Upper lobe of right lung (tissue), 1 donor: ENCODE measurements around the gene PRR16. TPM values are rescaled to one million over a fixed set of nuclear protein-coding genes. Genes with fewer than 3 reads are reported as not detected.

ENCODE experiments used
- ATAC-seq: fragments of 200-7000 bp; cut with Tn5 transposase; one replicate; pipeline ENCODE4 v1.9.1; 2020; ENCODE audit warnings: mild to moderate bottlenecking, moderate library complexity
- DNase-seq: peaks from one replicate; pipeline ENCODE4 v3.0.0-alpha.2; 2020
- H3K27ac ChIP-seq: fragments of 200-600 bp; one replicate; pipeline ENCODE4 v1.8.0; 2022
- H3K27me3 ChIP-seq: fragments of 200-600 bp; one replicate; pipeline ENCODE4 v1.8.0; 2022; ENCODE audit warnings: mild to moderate bottlenecking
- H3K36me3 ChIP-seq: fragments of 200-600 bp; one replicate; pipeline ENCODE4 v1.8.0; 2022
- H3K4me1 ChIP-seq: fragments of 200-600 bp; one replicate; pipeline ENCODE4 v1.8.0; 2022
- H3K4me3 ChIP-seq: fragments of 200-600 bp; one replicate; pipeline ENCODE4 v1.8.0; 2022; ENCODE audit warnings: mild to moderate bottlenecking
- H3K9me3 ChIP-seq: fragments of 200-600 bp; one replicate; pipeline ENCODE4 v1.8.0; 2022
- intact Hi-C: fragments of 100-400 bp; cut with DNase I; formaldehyde crosslinking; loops from one replicate; pipeline ENCODE4 v1.11.0; 2022
- total RNA-seq: library from RNA; stranded (reverse); fragmentation: NEBNext Ultra II Directional; extraction: Animal tissue kit (Norgen Biotek cat#: 25700); gene quantifications from one replicate; pipeline ENCODE4 v1.2.1, GENCODE V29; 2021
- TF ChIP-seq, protein P1 (sequence below): fragments of 200-600 bp; IDR thresholded peaks from one replicate; pipeline ENCODE4 v1.8.0; 2022; ENCODE audit warnings: antibody characterized with exemption
- donor health status: DM: no; HTN: yes; CAD: no; lungs with severe emphysema.

PRR16 gene
- total RNA-seq, 1 donor from 2014 or later: 3.1 TPM

DNA sequence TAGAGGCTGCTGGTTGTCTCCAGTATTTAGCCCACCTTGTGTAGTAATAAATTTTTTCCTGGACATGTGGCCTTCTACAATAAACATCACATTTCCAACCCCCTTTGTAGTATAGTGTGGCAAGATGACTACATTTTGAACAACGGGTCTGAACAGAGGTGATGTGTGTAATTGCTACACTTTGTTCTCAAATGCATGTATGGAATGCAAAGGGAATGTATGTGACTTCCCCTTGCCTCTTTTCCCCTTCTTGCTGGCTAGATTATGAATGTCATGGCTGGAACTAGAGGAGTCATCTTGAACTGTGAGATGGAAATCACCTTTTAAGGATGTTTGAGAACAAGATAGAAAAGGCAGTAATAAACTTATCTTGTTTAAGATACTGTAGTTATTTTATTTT is 54.5 kb downstream of the PRR16 start:
- no peaks in the 10 kb centered on the region for H3K27me3 ChIP-seq
- TF ChIP-seq, protein P1, sequence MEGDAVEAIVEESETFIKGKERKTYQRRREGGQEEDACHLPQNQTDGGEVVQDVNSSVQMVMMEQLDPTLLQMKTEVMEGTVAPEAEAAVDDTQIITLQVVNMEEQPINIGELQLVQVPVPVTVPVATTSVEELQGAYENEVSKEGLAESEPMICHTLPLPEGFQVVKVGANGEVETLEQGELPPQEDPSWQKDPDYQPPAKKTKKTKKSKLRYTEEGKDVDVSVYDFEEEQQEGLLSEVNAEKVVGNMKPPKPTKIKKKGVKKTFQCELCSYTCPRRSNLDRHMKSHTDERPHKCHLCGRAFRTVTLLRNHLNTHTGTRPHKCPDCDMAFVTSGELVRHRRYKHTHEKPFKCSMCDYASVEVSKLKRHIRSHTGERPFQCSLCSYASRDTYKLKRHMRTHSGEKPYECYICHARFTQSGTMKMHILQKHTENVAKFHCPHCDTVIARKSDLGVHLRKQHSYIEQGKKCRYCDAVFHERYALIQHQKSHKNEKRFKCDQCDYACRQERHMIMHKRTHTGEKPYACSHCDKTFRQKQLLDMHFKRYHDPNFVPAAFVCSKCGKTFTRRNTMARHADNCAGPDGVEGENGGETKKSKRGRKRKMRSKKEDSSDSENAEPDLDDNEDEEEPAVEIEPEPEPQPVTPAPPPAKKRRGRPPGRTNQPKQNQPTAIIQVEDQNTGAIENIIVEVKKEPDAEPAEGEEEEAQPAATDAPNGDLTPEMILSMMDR: no peak
- intact Hi-C loops: no loop called here
- no peak overlapping the region for H3K4me3 ChIP-seq
- no peaks in the 10 kb centered on the region for H3K36me3 ChIP-seq
- ATAC-seq (no peak), DNase-seq (no peak)
- H3K4me1 ChIP-seq: no peaks in the 10 kb centered on the region
- no peak overlapping the region for H3K27ac ChIP-seq
- H3K9me3 ChIP-seq: no peaks in the 10 kb centered on the region

DNA sequence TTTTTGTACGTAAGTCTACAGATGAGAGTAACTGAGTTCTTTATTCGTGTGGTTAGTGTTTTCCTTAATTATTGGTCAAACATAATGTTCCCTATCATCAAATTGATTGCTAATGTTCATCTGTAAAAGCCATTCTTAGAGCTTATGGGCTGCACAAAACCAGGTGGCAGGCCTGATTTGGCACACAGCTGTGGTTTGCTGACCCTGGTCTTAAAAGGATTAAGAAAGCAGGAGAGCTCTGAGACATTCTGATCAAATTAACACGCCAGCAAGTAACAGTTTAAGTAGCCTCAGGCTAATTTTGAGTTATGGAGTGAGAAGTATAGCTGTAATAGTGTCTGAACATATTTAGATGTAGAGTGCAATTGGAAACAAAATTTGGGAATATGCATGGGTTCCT is 63.2 kb downstream of the PRR16 start:
- Histone ChIP-seq H3K36me3 (no peaks in the 10 kb centered on the region), H3K9me3 (no peaks in the 10 kb centered on the region), H3K4me1 (no peaks in the 10 kb centered on the region), H3K4me3 (no peak overlapping the region), H3K27ac (no peak overlapping the region), H3K27me3 (no peaks in the 10 kb centered on the region)
- DNase-seq: no peak
- no peak for ATAC-seq
- TF ChIP-seq, protein P1: no peak
- intact Hi-C loops: no loop called here

DNA sequence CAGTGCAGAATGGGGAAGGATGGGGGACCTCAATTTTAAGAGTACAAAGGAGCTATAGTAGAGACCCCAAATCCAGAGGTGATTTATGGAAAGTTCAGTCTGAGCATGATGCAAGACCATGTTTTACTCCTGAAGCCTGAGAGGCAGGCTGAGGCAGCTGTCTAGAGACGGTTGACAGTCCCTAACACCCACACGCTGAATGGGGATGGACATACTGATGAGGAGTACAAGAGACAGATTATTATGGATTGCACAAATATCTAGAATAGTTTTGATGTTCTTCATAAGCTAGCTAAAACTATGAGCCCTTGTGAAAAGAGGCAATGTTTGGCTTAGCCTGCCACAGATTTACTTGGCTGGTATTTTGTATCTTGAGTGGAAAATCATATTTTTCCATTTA is 64.5 kb downstream of the PRR16 start:
- no peaks in the 10 kb centered on the region for H3K9me3 ChIP-seq
- intact Hi-C loops: no loop called here
- H3K36me3 ChIP-seq: no peaks in the 10 kb centered on the region
- no peaks in the 10 kb centered on the region for H3K27me3 ChIP-seq
- ATAC-seq (no peak), DNase-seq (no peak)
- no peak overlapping the region for H3K4me3 ChIP-seq
- TF ChIP-seq, protein P1: no peak
- no peaks in the 10 kb centered on the region for H3K4me1 ChIP-seq
- no peak overlapping the region for H3K27ac ChIP-seq

DNA sequence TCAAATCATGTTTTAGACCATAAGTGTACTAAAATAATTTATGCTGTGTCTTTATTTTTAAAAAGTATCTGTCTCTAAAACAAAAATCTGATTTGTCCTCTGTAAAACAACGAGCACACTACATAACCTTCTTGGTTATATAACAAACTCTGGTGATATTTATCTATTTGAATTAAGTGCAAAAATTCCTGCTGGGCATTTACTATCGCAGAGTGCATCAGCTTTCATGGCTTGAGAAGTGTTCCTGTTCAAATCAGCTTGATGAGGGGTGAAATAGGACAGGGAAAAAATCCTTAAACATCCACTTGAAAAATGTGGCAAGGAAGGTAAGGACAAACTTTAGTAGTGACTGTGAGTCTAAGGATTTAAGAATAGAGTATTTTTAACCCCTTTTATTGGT is 65.3 kb downstream of the PRR16 start:
- H3K4me3 ChIP-seq: no peak overlapping the region
- no peak for ATAC-seq
- H3K4me1 ChIP-seq: no peaks in the 10 kb centered on the region
- H3K36me3 ChIP-seq: no peaks in the 10 kb centered on the region
- intact Hi-C loops: no loop called here
- no peak overlapping the region for H3K27ac ChIP-seq
- no peaks in the 10 kb centered on the region for H3K9me3 ChIP-seq
- no peak for DNase-seq
- no peaks in the 10 kb centered on the region for H3K27me3 ChIP-seq
- TF ChIP-seq, protein P1: no peak

- no peaks in the 10 kb centered on the region for H3K9me3 ChIP-seq
- TF ChIP-seq, protein P1: no peak
- intact Hi-C loops: no loop called here
- no peak overlapping the region for H3K27ac ChIP-seq
- H3K4me1 ChIP-seq: no peaks in the 10 kb centered on the region
- DNase-seq (no peak), ATAC-seq (no peak)
- no peak overlapping the region for H3K4me3 ChIP-seq
- no peaks in the 10 kb centered on the region for H3K27me3 ChIP-seq
- H3K36me3 ChIP-seq: no peaks in the 10 kb centered on the region
Measured at GRCh38 chr5:120531215-120531614, 67.1 kb downstream of the PRR16 start.

GRCh38 chr5:120532835-120533234 is 68.7 kb downstream of the PRR16 start:
- TF ChIP-seq, protein P1: no peak
- H3K4me3 ChIP-seq: no peak overlapping the region
- intact Hi-C loops: no loop called here
- H3K27me3 ChIP-seq: no peaks in the 10 kb centered on the region
- no peak for ATAC-seq
- no peaks in the 10 kb centered on the region for H3K9me3 ChIP-seq
- H3K4me1 ChIP-seq: no peaks in the 10 kb centered on the region
- H3K36me3 ChIP-seq: no peaks in the 10 kb centered on the region
- no peak overlapping the region for H3K27ac ChIP-seq
- DNase-seq: no peak
